ENCODE data around the gene DERA. TPM values are rescaled to one million over a fixed set of nuclear protein-coding genes. Genes with fewer than 3 reads are reported as not detected.

DERA gene
- total and polyA plus RNA-seq, 2 of the 13 experiments (the other 11 are each of a cell fraction or from before 2014, with no cell fraction given): 24.0 to 51.3 TPM

DNA sequence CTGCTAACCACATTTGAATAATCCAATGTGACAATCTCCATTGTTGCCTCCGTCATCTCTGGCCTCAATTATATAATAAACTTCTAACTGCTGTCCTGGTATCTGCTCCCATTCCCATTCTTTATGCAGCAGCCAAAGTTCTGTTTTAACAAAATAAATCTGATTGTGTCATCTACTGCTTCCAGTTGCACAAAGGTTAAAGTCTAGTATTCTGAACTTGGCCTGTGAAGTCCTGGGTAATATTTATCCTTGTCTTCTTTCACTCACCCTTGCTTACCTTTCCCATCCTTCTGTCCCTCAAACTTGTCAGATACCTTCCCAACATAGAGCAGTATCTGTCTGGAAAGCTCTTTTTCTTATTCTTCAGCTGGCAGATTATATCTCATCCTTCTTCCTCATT, 48.3 kb upstream of the DERA start (continued):
- 0 out of 2 replicates have a peak, but pooled peaks have one; percentile 38 for TF ChIP-seq ZFP90 (CRISPR knock-in tag; IDR thresholded peaks at IDR 0.05; ENCODE audit: borderline replicate concordance)
- TF ChIP-seq ZNF296 (CRISPR knock-in tag; conservative IDR thresholded peaks at IDR 0.05): no peak
- TF ChIP-seq, protein P1, sequence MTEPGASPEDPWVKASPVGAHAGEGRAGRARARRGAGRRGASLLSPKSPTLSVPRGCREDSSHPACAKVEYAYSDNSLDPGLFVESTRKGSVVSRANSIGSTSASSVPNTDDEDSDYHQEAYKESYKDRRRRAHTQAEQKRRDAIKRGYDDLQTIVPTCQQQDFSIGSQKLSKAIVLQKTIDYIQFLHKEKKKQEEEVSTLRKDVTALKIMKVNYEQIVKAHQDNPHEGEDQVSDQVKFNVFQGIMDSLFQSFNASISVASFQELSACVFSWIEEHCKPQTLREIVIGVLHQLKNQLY (CRISPR knock-in tag; IDR thresholded peaks at IDR 0.05): 0 out of 2 replicates have a peak, but pooled peaks have one; percentile 22
- no peak for TF ChIP-seq POLR2AphosphoS2 (IDR thresholded peaks at IDR 0.05; ENCODE audit: low read depth, low read length)
- peak; percentile 87 for TF ChIP-seq PPARG (CRISPR knock-in tag; conservative IDR thresholded peaks at IDR 0.05)
- TF ChIP-seq, protein P2, sequence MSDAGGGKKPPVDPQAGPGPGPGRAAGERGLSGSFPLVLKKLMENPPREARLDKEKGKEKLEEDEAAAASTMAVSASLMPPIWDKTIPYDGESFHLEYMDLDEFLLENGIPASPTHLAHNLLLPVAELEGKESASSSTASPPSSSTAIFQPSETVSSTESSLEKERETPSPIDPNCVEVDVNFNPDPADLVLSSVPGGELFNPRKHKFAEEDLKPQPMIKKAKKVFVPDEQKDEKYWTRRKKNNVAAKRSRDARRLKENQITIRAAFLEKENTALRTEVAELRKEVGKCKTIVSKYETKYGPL (CRISPR knock-in tag; IDR thresholded peaks at IDR 0.05): peak; percentile 65; the same call in 1 of the 2 replicates
- TF ChIP-seq GABPA (IDR thresholded peaks at IDR 0.05; ENCODE audit: low read depth, low read length): no peak
- TF ChIP-seq GABPA (CRISPR knock-in tag; IDR thresholded peaks at IDR 0.05; ENCODE audit: low read depth): peak; percentile 26; the same call in 1 of the 2 replicates
- TF ChIP-seq FOXA1 (IDR thresholded peaks at IDR 0.05): no peak
- TF ChIP-seq FOXA1 (CRISPR knock-in tag; IDR thresholded peaks at IDR 0.05): peak; percentile 39; the same call in 1 of the 2 replicates
- no peak for TF ChIP-seq ZNF883 (CRISPR knock-in tag; IDR thresholded peaks at IDR 0.05; ENCODE audit: not compliant biosample characterization)
- no peak for TF ChIP-seq NAIF1 (CRISPR knock-in tag; IDR thresholded peaks at IDR 0.05; ENCODE audit: borderline replicate concordance)
- no peak for TF ChIP-seq U2AF2 (IDR thresholded peaks at IDR 0.05; ENCODE audit: low read depth, low read length)
- no peak for TF ChIP-seq RELA (CRISPR knock-in tag; IDR thresholded peaks at IDR 0.05)
- no peak for TF ChIP-seq LCORL (IDR thresholded peaks at IDR 0.05)
- TF ChIP-seq LCORL (CRISPR knock-in tag; IDR thresholded peaks at IDR 0.05): peak; percentile 61; the same call in 1 of the 2 replicates
- TF ChIP-seq AGO2 (optimal IDR thresholded peaks at IDR 0.05; ENCODE audit: low read depth, low read length): no peak
- TF ChIP-seq NCOR1 (IDR thresholded peaks at IDR 0.05; ENCODE audit: borderline replicate concordance, low read length): peak; percentile 83
- TF ChIP-seq SMC3 (IDR thresholded peaks at IDR 0.05; ENCODE audit: low read length): peak; percentile 22; the same call in 1 of the 2 replicates
- peak; percentile 93 for TF ChIP-seq HNF4A (CRISPR knock-in tag; IDR thresholded peaks at IDR 0.05)
- peak; percentile 62 for TF ChIP-seq MED1 (CRISPR knock-in tag; IDR thresholded peaks at IDR 0.05)
- TF ChIP-seq ZNF431 (CRISPR knock-in tag; IDR thresholded peaks at IDR 0.05; ENCODE audit: borderline replicate concordance, low read depth): no peak
- TF ChIP-seq THAP11 (CRISPR knock-in tag; IDR thresholded peaks at IDR 0.05): peak; percentile 38; the same call in 1 of the 2 replicates
- TF ChIP-seq ZMYM2 (CRISPR knock-in tag; IDR thresholded peaks at IDR 0.05): peak; percentile 62
- no peak for TF ChIP-seq SALL1 (CRISPR knock-in tag; IDR thresholded peaks at IDR 0.05)
- TF ChIP-seq GFI1 (CRISPR knock-in tag; IDR thresholded peaks at IDR 0.05; ENCODE audit: borderline replicate concordance): peak; percentile 87
- TF ChIP-seq HMG20A (CRISPR knock-in tag; IDR thresholded peaks at IDR 0.05; ENCODE audit: borderline replicate concordance): peak; percentile 82
- peak; percentile 29 for TF ChIP-seq ZEB1 (IDR thresholded peaks at IDR 0.05; ENCODE audit: insufficient replicate concordance, low read depth)
- TF ChIP-seq SOX13 (IDR thresholded peaks at IDR 0.05): no peak
- peak in 1 of 2 experiments; percentile 78; a peak in 2 of 4 replicates for TF ChIP-seq SOX13 (CRISPR knock-in tag; conservative IDR thresholded peaks at IDR 0.05 in 1 of 2, IDR thresholded peaks at IDR 0.05 in 1 of 2)
- TF ChIP-seq, protein P3, sequence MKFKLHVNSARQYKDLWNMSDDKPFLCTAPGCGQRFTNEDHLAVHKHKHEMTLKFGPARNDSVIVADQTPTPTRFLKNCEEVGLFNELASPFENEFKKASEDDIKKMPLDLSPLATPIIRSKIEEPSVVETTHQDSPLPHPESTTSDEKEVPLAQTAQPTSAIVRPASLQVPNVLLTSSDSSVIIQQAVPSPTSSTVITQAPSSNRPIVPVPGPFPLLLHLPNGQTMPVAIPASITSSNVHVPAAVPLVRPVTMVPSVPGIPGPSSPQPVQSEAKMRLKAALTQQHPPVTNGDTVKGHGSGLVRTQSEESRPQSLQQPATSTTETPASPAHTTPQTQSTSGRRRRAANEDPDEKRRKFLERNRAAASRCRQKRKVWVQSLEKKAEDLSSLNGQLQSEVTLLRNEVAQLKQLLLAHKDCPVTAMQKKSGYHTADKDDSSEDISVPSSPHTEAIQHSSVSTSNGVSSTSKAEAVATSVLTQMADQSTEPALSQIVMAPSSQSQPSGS (CRISPR knock-in tag; IDR thresholded peaks at IDR 0.05): peak; percentile 21; the same call in 1 of the 2 replicates

Measured in HepG2 (cell line).